GM19099 (cell line): Measurements from ENCODE around the gene COL3A1.

ENCODE experiments used
- POLR2A ChIP-seq: IDR thresholded peaks from 3 replicates; pipeline ENCODE4 v1.6.1; 2011; ENCODE audit warnings: low read depth; ENCODE audit not compliant: insufficient read length; ENCODE audit errors: extremely low read depth

The COL3A1 gene

DNA sequence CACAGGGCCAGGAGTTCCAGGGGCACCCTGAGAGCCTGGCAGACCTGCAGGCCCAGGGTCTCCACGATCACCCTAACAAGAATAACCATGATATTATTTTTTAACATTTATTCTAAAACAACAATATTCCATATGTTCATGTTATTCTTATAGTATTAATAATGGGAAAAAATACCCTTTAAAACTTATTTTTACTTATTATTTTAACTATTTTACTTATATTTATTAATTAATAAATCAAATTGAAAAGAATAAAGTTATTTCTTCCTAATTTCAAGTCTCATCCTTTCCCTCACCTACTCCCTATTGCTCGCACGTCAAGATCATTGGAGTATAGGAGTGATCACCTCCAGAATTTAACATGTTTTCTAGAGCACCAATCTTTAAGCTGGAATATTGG, 71.7 kb downstream of the COL3A1 start:
- TF ChIP-seq POLR2A, result no peak

DNA sequence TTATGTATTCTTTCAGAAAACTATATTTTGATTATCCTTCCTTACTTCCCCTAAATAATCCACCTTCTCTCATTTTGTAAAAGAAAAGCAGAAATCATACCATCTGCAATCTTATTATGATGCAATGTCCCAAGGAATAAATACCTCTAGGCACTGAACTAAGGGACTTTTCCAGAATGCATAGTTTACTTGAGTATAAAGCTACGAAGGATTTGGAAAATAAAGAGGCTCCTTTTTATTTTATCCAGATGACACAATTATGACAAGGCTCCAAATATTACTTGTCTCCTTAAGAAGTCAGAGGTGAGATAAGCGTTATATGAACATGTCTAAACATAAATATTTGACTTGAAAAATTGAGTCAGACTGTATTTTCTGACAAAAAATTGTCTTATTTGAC, 72.1 kb downstream of the COL3A1 start:
- no peak for TF ChIP-seq POLR2A

DNA sequence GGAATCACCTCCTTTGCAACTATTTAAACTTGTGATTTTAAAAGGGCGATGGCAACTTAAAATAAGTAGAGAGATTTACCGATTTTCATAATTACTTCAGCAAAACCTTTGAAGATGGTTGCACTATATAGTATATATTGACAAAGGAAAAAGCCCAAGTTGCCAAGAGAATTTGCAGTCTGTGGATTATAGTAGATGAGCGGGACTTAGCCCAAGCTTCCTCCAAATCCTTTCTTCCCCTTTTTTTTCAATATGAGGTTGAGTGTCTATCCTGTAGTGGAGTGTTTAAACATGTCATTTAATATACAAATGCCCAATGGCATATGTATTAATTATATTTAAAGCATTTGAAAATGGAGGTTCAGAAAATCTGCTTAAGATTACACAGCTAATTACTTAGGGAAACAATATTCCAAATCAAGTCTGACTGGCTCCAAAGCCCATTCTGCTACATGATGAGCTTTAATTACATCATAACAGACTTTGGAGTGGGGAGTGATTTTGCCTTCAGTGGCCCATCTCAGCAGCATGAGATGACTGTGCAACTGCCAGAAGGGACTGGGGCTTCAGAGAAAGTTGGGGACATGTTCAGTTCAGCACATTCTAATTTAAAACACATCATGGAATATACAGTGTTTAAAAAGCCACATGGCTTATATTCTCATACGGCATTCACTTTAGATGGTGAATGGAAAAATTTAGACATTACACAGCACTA, 73.2 kb downstream of the COL3A1 start:
- no peak for TF ChIP-seq POLR2A

DNA sequence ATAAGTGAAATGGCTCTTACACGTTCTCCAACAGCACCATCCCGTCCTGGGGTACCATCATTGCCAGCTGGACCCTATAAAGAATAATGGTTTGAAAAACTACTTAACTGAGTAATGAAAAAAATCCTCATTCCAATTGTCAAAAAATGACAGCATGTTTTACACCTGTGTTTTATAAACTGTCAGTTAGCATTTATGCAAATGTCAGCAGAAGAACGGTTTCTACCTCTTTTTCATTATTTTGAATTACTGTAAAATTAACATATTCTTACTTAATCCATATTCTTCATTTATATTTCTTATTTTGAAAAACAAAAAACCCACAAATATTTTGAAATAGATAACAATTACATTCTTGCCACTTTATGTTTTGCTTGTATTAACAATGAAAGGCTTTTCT, 74.0 kb downstream of the COL3A1 start:
- no peak for TF ChIP-seq POLR2A

DNA sequence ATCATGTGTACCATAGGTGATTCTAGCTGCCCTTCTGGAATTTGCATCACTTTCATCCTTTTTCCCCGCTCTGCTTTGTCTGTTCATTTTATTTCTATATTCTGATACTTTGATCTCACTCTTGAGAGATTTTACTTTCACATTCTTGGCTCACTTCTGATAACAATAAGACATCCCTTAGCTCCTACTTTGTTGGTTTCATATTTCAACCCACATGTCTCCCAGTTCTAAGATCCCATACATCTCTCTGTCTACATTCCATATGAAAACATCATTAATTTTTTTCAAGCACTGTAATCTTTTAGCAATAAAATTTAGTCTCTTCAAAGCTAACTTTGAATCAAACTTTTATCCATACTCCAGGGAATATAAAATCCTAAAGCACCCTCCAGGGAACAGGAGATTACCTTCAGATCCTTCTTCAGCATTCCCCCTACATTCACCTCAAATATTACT, 75.6 kb downstream of the COL3A1 start:
- TF ChIP-seq POLR2A, result no peak

DNA sequence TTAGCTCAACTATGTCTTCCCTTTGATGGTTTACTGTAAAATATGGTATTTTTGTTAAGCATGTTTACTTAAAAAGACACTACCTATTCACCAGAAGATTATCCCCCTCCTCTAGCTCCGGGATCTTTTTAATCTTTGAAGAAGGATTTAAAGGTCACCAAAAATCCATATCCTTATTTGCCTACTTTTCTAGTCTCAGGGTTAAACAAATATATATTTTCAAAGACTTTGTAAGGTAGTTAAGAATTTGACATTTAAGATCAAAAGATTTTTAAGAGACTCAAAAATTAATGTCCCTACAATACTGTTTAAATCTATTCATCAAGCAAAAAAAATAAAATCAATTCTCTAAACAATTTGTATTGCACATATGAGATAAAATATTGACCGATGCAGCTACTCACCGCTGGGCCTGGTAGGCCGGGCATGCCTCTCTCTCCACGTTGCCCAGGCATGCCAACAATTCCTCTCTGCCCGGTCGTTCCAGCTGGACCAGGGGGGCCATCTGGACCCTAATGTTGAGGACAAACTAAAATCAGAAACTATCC, 76.1 kb downstream of the COL3A1 start:
- TF ChIP-seq POLR2A, result no peak

DNA sequence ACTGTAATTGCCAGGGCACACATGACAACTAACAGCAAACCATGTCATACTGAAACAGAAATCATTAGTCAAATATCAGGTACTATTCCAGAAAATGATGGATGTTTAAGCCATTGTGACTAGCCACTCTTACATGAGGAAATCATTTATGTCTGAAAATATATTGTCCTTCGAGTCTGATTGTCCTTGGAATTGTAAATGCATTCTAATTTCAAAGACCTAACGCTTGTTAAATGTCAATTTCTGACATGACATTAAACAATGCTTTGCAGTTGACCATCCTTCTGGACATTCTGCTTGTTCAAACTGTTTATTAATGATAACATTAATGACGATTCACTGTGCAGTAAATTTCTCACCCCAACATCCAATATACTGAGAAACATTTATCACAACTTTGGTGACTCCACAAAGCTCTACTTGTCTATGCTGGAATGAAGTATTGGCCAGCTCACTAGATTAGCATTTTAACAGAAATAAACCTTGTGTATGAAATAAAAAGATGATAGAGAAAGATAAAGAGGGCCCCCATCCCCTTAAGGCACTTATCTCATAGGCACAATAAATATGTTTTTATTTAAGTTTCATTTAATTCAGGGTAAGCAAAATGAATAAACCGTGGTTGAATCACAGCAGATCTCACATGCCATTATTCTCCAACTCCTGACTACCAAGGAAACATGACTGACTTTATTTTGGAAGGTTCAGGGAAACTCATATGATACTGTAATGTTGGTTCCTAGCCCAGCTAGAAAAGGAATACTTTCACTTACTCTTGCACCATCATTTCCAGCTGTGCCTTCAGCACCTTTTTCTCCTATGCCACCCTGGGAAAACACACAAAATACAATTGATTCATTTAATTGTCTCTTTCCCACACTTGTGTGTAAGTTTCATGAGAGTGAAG, 82.3 kb downstream of the COL3A1 start:
- no peak for TF ChIP-seq POLR2A

DNA sequence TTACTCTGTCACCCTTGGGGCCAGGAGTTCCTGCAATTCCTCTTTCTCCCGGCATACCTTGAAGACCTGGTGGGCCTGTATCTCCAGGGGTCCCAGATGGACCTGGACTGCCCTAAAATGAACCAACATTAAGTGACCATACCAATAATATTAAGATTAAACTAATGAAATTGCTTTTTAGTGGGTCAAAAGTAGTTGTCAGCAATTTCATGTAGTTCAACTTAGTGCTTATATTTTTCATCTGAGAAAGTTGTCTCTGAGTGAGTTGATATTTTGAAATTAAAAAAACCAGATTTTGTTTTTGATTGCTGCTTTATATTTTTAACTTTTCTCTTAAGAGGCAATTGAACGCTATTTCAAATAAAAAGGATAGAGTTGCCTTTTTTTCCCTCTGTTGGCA, 83.1 kb downstream of the COL3A1 start:
- TF ChIP-seq POLR2A, result no peak

DNA sequence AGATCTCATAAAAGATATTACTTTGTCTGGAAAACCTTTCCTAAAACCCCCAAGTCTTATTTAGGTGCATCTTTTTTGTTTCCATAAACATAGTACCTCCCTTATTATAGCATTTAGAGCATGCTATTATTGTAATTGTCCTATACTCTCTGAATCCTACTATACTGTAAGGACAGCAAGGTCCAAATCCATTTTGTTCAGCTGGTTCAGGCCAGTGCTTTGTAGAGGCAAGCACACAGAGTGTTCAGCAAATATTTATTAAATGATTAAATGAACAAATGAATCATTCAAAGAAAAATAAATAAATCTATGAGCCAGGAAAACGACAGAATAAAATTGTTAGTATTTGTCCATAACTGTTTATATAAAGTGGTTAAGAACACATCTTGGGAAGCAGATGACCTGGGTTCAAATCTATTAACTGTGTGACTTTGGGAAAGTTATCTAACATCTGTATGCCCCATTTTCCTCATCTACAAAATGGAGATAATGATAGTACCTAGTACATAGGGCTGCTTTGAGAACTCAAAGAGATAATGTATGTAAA, 86.0 kb downstream of the COL3A1 start:
- TF ChIP-seq POLR2A, result no peak
